ENCODE measurements around the gene SLC10A3.

SLC10A3 gene

GRCh38 chrX:154490414-154491083 is at the start of gene SLC10A3:
SLC10A3 (minus strand) TSS chrX:154490629; CDS start chrX:154488940, 1,689 bp downstream.
- peak; percentile 95 for DNase-seq (ENCODE audit: low spot score)

GRCh38 chrX:154539077-154539476 is 48.6 kb upstream of the SLC10A3 start:
- no peak for DNase-seq (ENCODE audit: low spot score)

GRCh38 chrX:154535892-154536291 is 45.5 kb upstream of the SLC10A3 start:
- DNase-seq (ENCODE audit: low spot score), result no peak

- DNase-seq (ENCODE audit: low spot score), result peak; percentile 84
Measured at GRCh38 chrX:154534526-154535322, 44.3 kb upstream of the SLC10A3 start.

GRCh38 chrX:154532690-154533089 is 42.3 kb upstream of the SLC10A3 start:
- DNase-seq (ENCODE audit: low spot score), result no peak

GRCh38 chrX:154531626-154532025 is 41.2 kb upstream of the SLC10A3 start:
- no peak for DNase-seq (ENCODE audit: low spot score)

- no peak for DNase-seq (ENCODE audit: low spot score)
Measured at GRCh38 chrX:154530286-154530685, 39.9 kb upstream of the SLC10A3 start.

GRCh38 chrX:154529206-154529612 is 38.8 kb upstream of the SLC10A3 start:
- peak; percentile 17 for DNase-seq (ENCODE audit: low spot score)

GRCh38 chrX:154526901-154527675 is 36.7 kb upstream of the SLC10A3 start:
- peak; percentile 72 for DNase-seq (ENCODE audit: low spot score)

GRCh38 chrX:154525606-154526490 is 35.4 kb upstream of the SLC10A3 start:
- DNase-seq (ENCODE audit: low spot score), result no peak

- DNase-seq (ENCODE audit: low spot score), result no peak
Measured at GRCh38 chrX:154519389-154519788, 29.0 kb upstream of the SLC10A3 start.

- no peak for DNase-seq (ENCODE audit: low spot score)
Measured at GRCh38 chrX:154517101-154517781, 26.8 kb upstream of the SLC10A3 start.

- DNase-seq (ENCODE audit: low spot score), result peak; percentile 18
Measured at GRCh38 chrX:154516656-154517100, 26.2 kb upstream of the SLC10A3 start.

- DNase-seq (ENCODE audit: low spot score), result peak; percentile 93
Measured at GRCh38 chrX:154515966-154516655, 25.7 kb upstream of the SLC10A3 start, which contains the start of gene FAM3A. FAM3A (minus strand) TSS chrX:154516232; CDS start chrX:154515772, 460 bp downstream.

- no peak for DNase-seq (ENCODE audit: low spot score)
Measured at GRCh38 chrX:154515090-154515965, 24.9 kb upstream of the SLC10A3 start.

- DNase-seq (ENCODE audit: low spot score), result no peak
Measured at GRCh38 chrX:154513716-154514115, 23.3 kb upstream of the SLC10A3 start.

GRCh38 chrX:154512879-154513553 is 22.6 kb upstream of the SLC10A3 start:
- no peak for DNase-seq (ENCODE audit: low spot score)

- no peak for DNase-seq (ENCODE audit: low spot score)
Measured at GRCh38 chrX:154511761-154512160, 21.3 kb upstream of the SLC10A3 start.

GRCh38 chrX:154509455-154509854 is 19.0 kb upstream of the SLC10A3 start:
- no peak for DNase-seq (ENCODE audit: low spot score)

Data from GM03348 (cell line).